Neural cell (in vitro differentiated cells): ENCODE results near the gene VWA7.

Experiments used
- CTCF ChIP-seq: fragments of 450-650 bp; IDR thresholded peaks from 2 replicates; pipeline ENCODE4 v1.5.1; 2014; ENCODE audit warnings: antibody characterized with exemption, mild to moderate bottlenecking, moderate library complexity; ENCODE audit not compliant: poor library complexity, severe bottlenecking
- EP300 ChIP-seq: fragments of 450-650 bp; conservative IDR thresholded peaks from 2 replicates; pipeline ENCODE4 v1.6.1; 2014; ENCODE audit warnings: antibody characterized with exemption, mild to moderate bottlenecking, moderate library complexity; ENCODE audit not compliant: poor library complexity, severe bottlenecking
- EZH2 ChIP-seq: fragments of 200-600, 300-800 bp; shearing (Covaris generic), sonication (generic); IDR thresholded peaks from 2 replicates; pipeline ENCODE4 v1.6.1; 2014; ENCODE audit warnings: antibody characterized with exemption, low read length, borderline replicate concordance, mild to moderate bottlenecking; ENCODE audit not compliant: insufficient read depth, poor library complexity, severe bottlenecking
- MXI1 ChIP-seq: fragments of 450-650 bp; conservative IDR thresholded peaks from 2 replicates; pipeline ENCODE4 v1.6.1; 2014; ENCODE audit warnings: antibody characterized with exemption, mild to moderate bottlenecking; ENCODE audit not compliant: poor library complexity, severe bottlenecking
- POLR2AphosphoS5 ChIP-seq: IDR thresholded peaks from 2 replicates; pipeline ENCODE4 v1.6.1; 2012
- RAD21 ChIP-seq: fragments of 450-650 bp; conservative IDR thresholded peaks from 2 replicates; pipeline ENCODE4 v1.6.1; 2014; ENCODE audit warnings: antibody characterized with exemption, mild to moderate bottlenecking, moderate library complexity
- REST ChIP-seq: IDR thresholded peaks from 2 replicates; pipeline ENCODE4 v1.6.1; 2012; ENCODE audit warnings: borderline replicate concordance
- SMC3 ChIP-seq: fragments of 450-650 bp; conservative IDR thresholded peaks from 2 replicates; pipeline ENCODE4 v1.6.1; 2014; ENCODE audit warnings: antibody characterized with exemption, mild to moderate bottlenecking, moderate library complexity; ENCODE audit not compliant: poor library complexity
- TAF1 ChIP-seq: IDR thresholded peaks from 2 replicates; pipeline ENCODE4 v1.6.1; 2012; ENCODE audit warnings: low read depth

- no peak for TF ChIP-seq CTCF
- TF ChIP-seq EP300, result no peak
- TF ChIP-seq EZH2, result no peak
- TF ChIP-seq TAF1, result no peak
- TF ChIP-seq POLR2AphosphoS5, result no peak
- TF ChIP-seq RAD21, result no peak
- no peak for TF ChIP-seq SMC3
- no peak for TF ChIP-seq REST
- no peak for TF ChIP-seq MXI1
These were observed 56.8 kb downstream of the VWA7 start for GRCh38 chr6:31720196-31720770.
